Measurements from ENCODE around the gene NUPR1. TPM values are rescaled to one million over a fixed set of nuclear protein-coding genes. Genes with fewer than 3 reads are reported as not detected.
"Not testable (repeated sequence)": the region's sequence is repeated elsewhere in the genome, so short reads cannot be mapped to it uniquely, and the experiment has no call there.

The NUPR1 gene
- total RNA-seq, 1 donor from 2014 or later = 0.63 TPM

GRCh38 chr16:28569021-28569420 is 30.2 kb upstream of the NUPR1 start:
- Histone ChIP-seq H3K36me3 (ENCODE audit: control insufficient read depth, insufficient read depth, low read length) (no peaks in the 10 kb centered on the region), H3K4me3 (ENCODE audit: low read depth, low read length) (no peak overlapping the region), H3K27me3 (ENCODE audit: control insufficient read depth, insufficient read depth, low read length) (no peaks in the 10 kb centered on the region)
- TF ChIP-seq, protein P1, sequence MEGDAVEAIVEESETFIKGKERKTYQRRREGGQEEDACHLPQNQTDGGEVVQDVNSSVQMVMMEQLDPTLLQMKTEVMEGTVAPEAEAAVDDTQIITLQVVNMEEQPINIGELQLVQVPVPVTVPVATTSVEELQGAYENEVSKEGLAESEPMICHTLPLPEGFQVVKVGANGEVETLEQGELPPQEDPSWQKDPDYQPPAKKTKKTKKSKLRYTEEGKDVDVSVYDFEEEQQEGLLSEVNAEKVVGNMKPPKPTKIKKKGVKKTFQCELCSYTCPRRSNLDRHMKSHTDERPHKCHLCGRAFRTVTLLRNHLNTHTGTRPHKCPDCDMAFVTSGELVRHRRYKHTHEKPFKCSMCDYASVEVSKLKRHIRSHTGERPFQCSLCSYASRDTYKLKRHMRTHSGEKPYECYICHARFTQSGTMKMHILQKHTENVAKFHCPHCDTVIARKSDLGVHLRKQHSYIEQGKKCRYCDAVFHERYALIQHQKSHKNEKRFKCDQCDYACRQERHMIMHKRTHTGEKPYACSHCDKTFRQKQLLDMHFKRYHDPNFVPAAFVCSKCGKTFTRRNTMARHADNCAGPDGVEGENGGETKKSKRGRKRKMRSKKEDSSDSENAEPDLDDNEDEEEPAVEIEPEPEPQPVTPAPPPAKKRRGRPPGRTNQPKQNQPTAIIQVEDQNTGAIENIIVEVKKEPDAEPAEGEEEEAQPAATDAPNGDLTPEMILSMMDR (IDR thresholded peaks at IDR 0.05; ENCODE audit: insufficient read depth, low read length, poor library complexity, severe bottlenecking) = no peak
- DNase-seq (ENCODE audit: low read depth) = no peak

- Histone ChIP-seq H3K36me3 (ENCODE audit: control insufficient read depth, insufficient read depth, low read length) (no peaks in the 10 kb centered on the region), H3K4me3 (ENCODE audit: low read depth, low read length) (no peak overlapping the region), H3K27me3 (ENCODE audit: control insufficient read depth, insufficient read depth, low read length) (no peaks in the 10 kb centered on the region)
- TF ChIP-seq, protein P1 (IDR thresholded peaks at IDR 0.05; ENCODE audit: insufficient read depth, low read length, poor library complexity, severe bottlenecking) = no peak
- DNase-seq (ENCODE audit: low read depth) = no peak
Observed at GRCh38 chr16:28567292-28567691, 28.5 kb upstream of the NUPR1 start.

DNA sequence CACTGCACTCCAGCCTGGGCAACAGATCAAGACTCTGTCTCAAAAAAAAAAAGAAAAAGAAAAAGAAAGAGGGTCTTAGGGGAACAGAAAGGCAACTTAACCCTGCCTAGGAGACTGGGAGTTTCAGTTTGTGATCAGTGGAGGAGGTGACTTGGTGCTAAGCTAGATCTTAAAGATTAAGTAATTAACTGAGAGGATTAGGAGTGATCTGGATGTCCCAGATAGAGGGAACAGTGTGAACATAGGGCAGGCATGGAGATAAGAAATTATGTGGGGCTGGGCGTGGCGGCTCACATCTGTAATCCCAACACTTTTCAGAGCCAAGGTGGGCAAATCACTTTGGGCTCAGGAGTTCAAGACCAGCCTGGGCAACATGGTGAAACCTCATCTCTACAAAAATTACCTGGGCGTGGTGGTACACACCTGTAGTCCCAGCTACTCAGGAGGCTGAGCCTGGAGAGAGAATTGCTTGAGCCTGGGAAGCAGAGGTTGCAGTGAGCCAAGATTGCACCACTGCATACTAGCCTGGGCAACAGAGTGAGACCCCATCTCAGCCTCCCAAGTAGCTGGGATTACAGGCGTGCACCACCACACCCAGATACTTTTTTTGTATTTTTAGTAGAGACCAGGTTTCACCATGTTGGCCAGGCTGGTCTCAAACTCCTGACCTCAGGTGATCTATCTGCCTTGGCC is 27.6 kb upstream of the NUPR1 start:
- not testable (repeated sequence) for H3K36me3 ChIP-seq (ENCODE audit: control insufficient read depth, insufficient read depth, low read length)

DNA sequence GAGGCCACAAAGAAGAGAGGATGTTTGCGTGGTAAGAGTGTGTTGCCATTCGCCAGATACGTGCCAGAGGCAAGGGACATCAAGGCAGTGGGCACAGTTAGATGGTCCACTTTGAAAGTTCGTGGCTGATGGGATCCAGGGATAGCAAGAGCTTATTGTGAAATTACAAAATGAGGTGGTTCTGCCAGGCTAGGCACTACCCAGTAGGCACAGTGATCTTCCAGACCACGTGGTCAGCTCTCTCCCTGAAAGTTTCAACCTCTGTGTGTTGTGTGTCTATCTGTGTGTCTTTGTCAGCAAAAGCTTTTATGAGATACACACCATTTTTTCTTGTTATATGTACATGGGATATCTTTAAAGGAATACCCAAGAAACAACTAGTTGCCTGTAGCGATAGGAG is 24.4 kb upstream of the NUPR1 start:
- Histone ChIP-seq H3K27me3 (ENCODE audit: control insufficient read depth, insufficient read depth, low read length) (no peaks in the 10 kb centered on the region), H3K4me3 (ENCODE audit: low read depth, low read length) (no peak overlapping the region), H3K36me3 (ENCODE audit: control insufficient read depth, insufficient read depth, low read length) (no peaks in the 10 kb centered on the region)
- no peak for DNase-seq (ENCODE audit: low read depth)
- TF ChIP-seq, protein P1 (IDR thresholded peaks at IDR 0.05; ENCODE audit: insufficient read depth, low read length, poor library complexity, severe bottlenecking) = no peak

More for the DNA sequence above, 27.6 kb upstream of the NUPR1 start:
- H3K4me3 ChIP-seq (ENCODE audit: low read depth, low read length); DNase-seq (ENCODE audit: low read depth); H3K27me3 ChIP-seq (ENCODE audit: control insufficient read depth, insufficient read depth, low read length): not testable (repeated sequence)

- Histone ChIP-seq H3K36me3 (ENCODE audit: control insufficient read depth, insufficient read depth, low read length) (no peaks in the 10 kb centered on the region), H3K4me3 (ENCODE audit: low read depth, low read length) (no peak overlapping the region), H3K27me3 (ENCODE audit: control insufficient read depth, insufficient read depth, low read length) (no peaks in the 10 kb centered on the region)
- TF ChIP-seq, protein P1 (IDR thresholded peaks at IDR 0.05; ENCODE audit: insufficient read depth, low read length, poor library complexity, severe bottlenecking) = no peak
- DNase-seq (ENCODE audit: low read depth) = no peak
Observed at GRCh38 chr16:28562199-28562598, 23.4 kb upstream of the NUPR1 start.

DNA sequence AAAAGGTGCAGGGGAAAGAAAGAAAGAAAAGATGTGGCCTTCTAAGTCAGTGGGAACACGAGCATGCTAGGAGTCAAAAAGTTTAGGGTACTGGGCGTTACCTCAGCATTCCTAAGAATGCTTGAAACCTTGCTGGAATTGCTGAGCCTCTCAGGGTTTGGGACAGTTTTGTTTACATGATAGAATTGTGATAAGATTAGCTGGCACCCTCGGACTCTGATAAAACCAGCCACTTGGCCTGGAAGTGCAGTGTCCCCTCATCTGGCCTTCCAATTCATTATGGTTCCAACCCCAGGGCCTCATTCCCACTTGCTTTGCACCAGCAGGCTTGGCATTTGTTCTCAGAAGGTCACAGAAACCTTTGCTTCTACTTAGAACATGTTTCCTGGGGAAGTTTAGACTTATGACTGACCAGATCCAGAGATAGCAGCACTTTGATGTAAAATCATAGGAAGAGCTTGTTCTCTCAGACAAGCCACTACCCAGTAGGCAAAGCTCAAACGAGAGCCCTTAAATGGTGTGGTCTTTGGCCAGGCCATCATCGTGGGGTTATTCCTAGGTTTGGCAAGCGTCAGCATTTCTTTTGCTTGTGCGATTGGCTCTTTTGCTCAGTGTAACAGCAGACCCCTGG is 22.9 kb upstream of the NUPR1 start:
- no peaks in the 10 kb centered on the region for H3K27me3 ChIP-seq (ENCODE audit: control insufficient read depth, insufficient read depth, low read length)
- DNase-seq (ENCODE audit: low read depth) = no peak
- no peaks in the 10 kb centered on the region for H3K36me3 ChIP-seq (ENCODE audit: control insufficient read depth, insufficient read depth, low read length)
- TF ChIP-seq, protein P1 (IDR thresholded peaks at IDR 0.05; ENCODE audit: insufficient read depth, low read length, poor library complexity, severe bottlenecking) = no peak
- H3K4me3 ChIP-seq (ENCODE audit: low read depth, low read length) = no peak overlapping the region

All from kidney epithelial cell (primary cell).